ENCODE results near the gene GPR141.

DNA sequence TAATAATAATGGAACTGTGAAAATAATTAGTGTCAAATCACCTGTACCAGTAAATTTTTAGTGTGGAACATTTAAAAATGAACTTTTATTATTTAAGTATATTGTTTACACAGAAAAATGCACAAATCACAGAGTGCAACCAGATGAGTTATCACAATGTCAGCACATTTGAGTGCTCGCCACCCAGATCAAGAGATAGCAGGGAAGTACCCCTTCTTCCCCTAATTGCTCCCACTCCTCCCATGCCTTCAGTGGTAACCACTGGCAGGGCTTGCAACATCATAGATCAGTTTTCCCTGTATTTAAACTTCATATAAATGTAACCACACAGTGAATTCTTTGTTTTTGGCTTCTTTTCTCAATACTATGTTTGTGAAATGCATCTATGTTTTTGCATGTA lies 7.8 kb upstream of the GPR141 start:
- TF ChIP-seq, protein P1, sequence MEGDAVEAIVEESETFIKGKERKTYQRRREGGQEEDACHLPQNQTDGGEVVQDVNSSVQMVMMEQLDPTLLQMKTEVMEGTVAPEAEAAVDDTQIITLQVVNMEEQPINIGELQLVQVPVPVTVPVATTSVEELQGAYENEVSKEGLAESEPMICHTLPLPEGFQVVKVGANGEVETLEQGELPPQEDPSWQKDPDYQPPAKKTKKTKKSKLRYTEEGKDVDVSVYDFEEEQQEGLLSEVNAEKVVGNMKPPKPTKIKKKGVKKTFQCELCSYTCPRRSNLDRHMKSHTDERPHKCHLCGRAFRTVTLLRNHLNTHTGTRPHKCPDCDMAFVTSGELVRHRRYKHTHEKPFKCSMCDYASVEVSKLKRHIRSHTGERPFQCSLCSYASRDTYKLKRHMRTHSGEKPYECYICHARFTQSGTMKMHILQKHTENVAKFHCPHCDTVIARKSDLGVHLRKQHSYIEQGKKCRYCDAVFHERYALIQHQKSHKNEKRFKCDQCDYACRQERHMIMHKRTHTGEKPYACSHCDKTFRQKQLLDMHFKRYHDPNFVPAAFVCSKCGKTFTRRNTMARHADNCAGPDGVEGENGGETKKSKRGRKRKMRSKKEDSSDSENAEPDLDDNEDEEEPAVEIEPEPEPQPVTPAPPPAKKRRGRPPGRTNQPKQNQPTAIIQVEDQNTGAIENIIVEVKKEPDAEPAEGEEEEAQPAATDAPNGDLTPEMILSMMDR (IDR thresholded peaks at IDR 0.05; ENCODE audit: low read length) = no peak
- no peak for TF ChIP-seq EZH2phosphoT487 (IDR thresholded peaks at IDR 0.05; ENCODE audit: low read length)

Data from MM.1S (cell line).